ENCODE data around the gene KRTAP5-9.
A peak's percentile ranks its signal among the peaks of the same experiment; 100 is the strongest.
"Not testable (repeated sequence)": the region's sequence is repeated elsewhere in the genome, so short reads cannot be mapped to it uniquely, and the experiment has no call there.

KRTAP5-9 gene

DNA sequence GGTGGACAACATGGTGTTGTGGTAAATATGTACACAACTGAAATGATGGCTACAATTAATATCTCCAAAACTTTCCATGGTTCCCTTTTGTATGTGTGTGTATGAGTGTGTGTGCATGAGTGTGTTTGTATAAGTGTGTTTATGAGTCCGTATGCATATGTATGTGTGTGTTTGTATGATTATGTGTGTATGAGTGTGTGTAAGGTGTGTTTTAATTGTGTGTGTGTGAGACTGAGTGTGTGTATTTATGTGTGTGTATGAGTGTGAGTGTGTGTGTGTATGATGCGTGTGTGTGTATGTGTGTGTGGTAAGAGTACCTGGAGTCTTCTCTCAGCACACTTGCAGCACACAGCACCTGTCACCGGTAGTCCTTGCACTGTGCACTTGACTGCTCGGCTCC is 7.8 kb downstream of the KRTAP5-9 start:
- DNase-seq (ENCODE audit: extremely low spot score, insufficient read length, low read depth), result no peak

DNA sequence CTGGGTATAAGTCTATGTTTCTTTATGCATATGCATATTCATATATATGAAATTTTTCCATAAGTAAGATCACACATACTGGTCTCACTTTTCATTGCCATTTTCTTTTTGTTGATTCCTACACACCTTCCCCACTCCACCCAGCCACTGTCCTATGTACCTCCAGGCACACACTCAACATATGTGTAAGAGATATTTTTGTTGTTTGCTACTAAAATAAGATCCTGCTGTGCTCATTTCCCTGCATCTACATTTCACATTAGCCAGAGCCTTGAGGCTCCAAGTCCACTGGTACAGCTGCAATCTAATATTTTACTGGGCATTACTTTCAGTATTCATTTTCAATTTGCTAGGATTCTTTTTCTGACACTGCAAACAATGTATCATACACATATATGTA is 9.0 kb downstream of the KRTAP5-9 start:
- FAIRE-seq (no peak), DNase-seq (ENCODE audit: extremely low spot score, insufficient read length, low read depth) (no peak)

More for the DNA sequence above, 7.8 kb downstream of the KRTAP5-9 start:
- FAIRE-seq, result no peak

DNA sequence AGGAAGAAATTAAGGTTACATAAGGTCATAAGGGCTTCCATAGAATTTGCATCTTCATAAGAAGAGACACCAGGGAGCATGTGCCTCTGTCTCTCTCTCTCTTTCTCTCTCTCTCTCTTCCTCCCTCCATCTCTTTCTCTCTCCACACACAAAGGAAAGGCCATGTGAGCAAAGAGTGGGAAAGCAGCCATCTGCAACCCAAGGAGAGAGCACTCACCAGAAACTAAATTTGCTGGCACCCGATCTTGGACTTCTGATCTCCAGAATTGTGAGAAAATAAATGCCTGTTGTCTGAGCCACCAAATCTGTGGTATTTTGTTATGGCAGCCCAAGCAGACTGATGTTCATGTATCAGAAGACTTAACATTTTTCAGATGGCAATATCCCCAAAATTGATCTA is 10.8 kb downstream of the KRTAP5-9 start:
- DNase-seq (ENCODE audit: extremely low spot score, insufficient read length, low read depth) (no peak), FAIRE-seq (no peak)

DNA sequence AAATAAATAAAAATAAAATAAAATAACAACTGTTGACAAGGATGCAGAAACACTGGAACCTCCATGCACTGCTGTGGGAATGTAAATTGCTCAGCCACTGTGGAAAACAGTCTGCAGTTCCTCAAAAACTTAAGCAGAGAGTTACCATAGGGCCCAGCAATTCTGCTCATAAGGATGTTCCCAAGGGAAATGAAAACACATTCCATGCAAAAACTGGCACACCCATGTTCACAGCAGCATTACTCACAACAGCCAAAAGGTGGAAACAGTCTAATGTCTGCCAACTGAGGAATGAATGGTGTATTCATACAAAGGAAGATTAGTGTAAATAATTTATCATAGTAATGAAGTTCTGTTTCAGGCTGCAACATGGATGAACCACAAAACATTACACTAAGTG is 13.9 kb downstream of the KRTAP5-9 start:
- FAIRE-seq (no peak), DNase-seq (ENCODE audit: extremely low spot score, insufficient read length, low read depth) (no peak)

DNA sequence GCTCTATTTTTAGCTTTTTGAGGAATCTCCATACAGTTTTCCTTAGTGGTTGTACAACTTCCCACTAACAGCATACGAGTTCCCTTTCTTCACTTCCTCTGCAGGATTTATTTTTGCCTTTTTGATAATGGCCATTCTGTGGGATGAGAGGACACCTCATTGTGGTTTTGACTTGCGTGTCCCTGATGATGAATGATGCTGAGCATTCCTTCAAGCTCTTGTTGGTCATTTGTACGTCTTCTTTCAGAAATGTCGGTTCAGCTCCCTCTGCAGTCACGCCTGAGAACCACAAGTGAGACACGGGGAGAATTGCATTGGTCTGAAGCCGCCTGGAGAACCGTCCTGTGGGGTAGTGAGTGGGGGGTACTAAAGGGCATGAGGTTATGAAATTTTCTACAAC is 15.2 kb downstream of the KRTAP5-9 start:
- DNase-seq (ENCODE audit: extremely low spot score, insufficient read length, low read depth) (peak; percentile 26), FAIRE-seq (no peak)

DNA sequence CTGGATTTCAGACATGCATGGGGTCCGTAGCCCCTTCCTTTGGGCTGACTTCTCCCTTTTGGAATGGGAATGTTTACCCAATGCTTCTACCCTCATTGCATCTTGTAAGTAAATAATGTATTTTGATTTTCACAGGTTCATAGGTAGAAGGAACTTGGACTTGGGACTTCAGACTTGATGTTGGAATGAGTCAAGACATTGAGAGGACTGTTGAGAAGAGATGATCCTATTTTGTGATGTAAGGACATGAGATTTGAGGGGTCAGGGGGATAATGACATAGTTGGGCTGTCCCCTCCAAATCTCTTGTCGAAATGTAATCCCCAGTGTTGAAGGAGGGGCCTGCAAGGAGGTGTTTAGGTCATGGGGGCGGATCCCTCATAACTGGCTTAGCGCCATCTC is 16.2 kb downstream of the KRTAP5-9 start:
- DNase-seq (ENCODE audit: extremely low spot score, insufficient read length, low read depth) (no peak), FAIRE-seq (no peak)

DNA sequence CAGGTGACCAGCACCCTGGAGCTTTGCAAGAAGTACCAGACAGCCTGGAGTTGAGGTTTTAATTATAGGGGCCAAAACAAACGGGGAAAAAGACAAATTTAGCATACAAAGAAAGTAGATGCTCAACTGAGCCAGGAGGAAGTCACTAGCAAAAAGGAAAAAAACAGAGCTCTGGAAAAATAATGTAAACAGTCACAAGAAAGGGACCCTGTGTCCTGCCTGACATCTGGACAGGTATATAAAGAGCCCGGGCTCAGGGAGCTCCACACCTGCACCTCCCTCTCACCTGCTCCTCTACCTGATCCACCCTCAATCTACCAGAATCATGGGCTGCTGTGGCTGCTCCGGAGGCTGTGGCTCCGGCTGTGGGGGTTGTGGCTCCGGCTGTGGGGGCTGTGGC is 17.0 kb downstream of the KRTAP5-9 start, which contains the start of gene KRTAP5-10:
Gene KRTAP5-10, plus strand, starts transcription at position 301 of the 400 bp plus-strand sequence. Its CDS starts 25 bp downstream, at position 326.
- no peak for DNase-seq (ENCODE audit: extremely low spot score, insufficient read length, low read depth)
- no peak for FAIRE-seq

DNA sequence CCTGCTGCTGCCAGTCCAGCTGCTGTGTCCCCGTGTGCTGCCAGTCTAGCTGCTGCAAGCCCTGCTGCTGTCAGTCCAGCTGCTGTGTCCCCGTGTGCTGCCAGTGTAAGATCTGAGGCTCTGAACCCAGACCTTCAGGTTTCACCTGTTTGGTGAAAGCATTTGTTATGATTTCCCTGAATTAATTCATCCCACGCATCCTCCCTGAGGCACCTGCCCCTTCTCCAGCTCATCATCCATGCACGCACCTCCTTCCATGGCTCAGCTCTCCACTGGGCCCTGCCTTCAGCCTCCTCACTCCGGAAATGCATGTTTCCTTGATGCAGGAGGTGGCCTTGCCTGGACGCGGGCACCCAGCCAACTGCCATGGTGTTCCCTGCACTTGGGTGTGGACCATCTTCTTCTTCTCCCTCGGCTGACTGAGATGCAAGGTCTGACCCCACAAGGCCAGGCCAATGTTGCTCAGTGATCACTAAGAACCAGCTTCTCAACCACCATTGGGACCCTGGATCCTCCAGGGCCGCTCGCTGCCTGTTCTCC is 17.9 kb downstream of the KRTAP5-9 start:
- DNase-seq (ENCODE audit: extremely low spot score, insufficient read length, low read depth), result no peak
- no peak for FAIRE-seq

DNA sequence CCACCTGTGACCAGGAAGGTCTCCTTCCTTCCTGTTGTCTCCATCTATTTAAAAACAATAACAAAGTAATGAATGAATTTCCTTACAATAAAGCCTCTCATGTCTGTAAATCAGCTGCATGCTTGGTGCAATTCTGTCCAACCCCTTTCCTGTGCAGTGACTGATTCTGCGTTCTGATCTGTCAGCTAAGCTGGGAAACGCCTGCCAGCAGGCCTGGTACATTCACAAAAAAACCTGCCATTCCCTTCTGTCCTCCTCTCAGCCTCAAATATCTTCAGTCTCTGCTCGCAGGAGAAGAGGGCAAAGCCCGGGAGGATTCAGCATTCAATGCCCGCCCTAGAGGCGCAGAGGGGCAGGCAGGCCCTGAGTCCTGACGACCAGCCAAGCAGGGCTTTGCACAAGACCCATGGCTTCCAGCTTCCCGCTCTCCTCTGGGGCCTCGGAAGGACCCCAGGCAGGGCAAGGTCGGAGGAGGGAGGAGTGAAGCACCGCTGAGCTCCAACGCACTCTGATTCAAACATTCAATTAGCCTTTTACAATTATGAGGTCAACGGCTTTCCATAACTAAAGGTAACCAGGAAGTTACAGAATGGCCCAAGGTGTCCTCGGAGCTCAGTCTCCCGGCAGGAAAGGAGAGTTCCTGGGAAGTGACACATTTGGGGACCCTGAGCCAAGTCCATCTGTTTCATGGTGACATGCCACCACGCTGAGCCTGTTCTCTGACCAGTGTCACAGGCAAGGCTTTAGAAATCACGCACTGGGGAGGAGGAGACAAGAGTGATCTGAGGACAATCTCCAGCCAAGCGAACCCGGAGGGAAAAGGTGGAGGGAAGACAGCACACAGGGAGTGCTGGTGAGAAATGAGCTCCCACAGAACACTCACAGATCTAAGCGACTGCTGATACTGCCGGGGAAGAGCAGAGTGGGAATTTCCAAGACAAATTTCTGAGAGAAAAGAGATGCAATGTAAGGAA is 18.7 kb downstream of the KRTAP5-9 start:
- not testable (repeated sequence) for DNase-seq (ENCODE audit: extremely low spot score, insufficient read length, low read depth); FAIRE-seq

DNA sequence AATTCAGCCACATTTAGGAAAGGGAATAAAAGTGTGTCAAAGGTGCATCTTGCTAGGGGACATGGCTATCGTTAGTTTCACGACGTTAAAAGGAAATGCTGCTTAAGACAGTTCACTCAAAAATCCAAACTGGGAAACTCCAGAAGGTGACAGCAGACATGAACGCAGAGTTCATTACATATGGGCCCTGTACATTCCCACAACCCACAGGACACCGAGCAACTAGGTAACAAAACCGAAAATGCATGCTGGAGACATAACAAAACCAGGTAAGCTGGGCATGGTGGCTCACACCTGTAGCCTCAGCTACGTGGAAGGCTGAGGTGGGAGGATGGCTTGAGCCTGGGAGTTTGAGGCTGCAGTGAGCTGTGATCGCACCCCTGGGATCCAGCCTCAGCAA is 19.4 kb downstream of the KRTAP5-9 start:
- not testable (repeated sequence) for FAIRE-seq; DNase-seq (ENCODE audit: extremely low spot score, insufficient read length, low read depth)

DNA sequence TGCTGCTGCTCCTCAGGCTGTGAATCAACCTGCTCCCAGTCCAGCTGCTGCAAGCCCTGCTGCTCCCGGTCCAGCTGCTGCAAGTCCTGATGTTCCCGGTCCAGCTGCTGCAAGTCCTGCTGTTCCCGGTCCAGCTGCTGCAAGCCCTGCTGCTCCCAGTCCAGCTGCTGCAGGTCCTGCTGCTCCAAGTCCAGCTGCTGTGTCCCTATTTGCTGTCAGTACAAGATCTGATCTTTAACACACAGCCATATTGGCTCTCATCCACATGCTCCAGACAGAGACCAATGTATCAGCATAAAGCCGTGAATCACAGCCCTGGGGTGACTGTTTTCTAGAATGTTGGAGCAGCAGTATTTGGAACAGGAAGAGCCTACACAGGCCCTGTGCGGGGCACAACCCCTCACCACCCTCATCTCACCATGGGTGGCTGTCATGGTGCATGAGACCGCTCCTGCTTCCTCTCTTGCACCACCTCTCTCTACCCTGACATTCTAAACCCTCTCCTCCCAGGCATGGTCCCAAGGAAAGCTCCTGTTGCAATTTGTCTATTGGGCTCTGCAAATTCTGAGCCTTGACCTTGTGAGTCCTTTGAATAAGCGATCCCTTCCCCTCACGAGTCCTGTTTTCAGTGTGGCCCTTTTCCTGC is 20.6 kb downstream of the KRTAP5-9 start:
- FAIRE-seq, result no peak
- no peak for DNase-seq (ENCODE audit: extremely low spot score, insufficient read length, low read depth)

DNA sequence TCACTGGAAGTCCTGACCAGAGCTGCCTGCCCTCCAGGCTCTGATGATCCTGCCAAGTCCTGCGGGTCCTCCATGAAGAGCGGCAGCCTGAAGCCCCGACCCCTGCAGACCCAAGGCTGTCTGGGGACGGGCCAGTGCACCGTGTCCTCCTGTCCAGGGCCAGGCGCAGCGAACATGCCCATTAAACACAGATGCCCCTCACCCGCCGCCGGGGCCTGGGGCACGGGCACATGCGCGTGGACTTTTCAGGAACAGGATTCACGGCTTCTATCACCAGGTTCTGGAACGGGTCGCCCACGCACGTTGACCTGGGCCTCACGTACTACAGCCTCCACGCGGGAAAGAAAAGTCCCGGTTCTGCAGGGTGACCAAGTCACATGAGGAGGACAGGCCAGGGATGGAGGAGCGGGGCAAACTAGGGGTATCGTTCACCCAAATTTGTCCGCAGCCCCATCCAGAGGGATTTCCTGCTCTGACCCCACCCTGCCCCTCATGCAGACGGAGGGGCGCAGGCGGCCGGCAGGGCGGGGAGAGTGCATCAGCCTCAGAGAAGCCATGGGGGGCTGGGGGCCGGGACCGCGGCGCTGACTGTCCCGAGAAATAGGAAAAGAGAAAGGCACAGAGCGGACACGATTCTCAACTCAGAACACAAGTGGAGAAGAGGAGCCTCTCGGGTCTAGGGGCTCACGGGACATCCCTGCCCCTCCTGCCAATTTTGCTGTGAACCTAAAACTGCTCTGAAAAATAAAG is 23.1 kb downstream of the KRTAP5-9 start:
- not testable (repeated sequence) for FAIRE-seq; DNase-seq (ENCODE audit: extremely low spot score, insufficient read length, low read depth)

DNA sequence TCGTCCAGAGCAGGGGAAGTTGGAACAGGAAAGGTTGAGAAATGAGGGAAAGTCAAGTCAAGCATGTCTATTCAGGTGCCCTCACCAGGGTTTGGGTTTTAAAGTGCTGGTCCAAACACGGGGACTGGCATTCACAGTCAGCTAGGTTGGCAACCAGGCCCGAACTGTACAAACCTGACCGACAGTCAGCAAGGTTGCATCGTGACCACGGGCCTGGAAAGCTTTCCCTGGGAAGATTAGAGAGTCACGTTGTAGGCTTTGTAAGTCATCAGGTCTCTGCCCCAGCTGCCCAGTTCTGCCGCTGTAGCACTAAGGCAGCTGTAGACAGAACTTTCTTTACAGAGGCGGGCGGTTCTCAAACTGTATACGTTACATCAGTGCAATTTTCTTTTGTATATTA is 24.6 kb downstream of the KRTAP5-9 start:
- no peak for FAIRE-seq
- no peak for DNase-seq (ENCODE audit: extremely low spot score, insufficient read length, low read depth)

DNA sequence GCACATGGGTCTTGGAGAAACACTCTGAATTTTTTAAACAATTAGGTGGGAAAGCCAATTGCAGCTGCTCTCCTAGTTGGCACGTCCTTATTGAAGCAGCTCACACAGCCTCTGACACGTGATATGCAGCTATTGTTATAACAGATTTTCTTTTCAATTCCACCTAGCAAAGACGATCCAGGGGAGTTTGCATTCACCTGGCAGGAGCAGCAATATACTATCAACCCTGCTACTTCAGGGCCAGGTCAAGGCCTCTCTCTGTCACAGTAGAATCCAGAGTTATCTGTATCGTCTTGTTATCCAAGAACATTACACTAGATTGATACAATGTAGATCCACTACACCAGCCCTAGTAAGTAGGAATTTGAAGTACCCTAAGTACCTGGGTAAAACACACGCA is 26.2 kb downstream of the KRTAP5-9 start:
- FAIRE-seq (no peak), DNase-seq (ENCODE audit: extremely low spot score, insufficient read length, low read depth) (no peak)

DNA sequence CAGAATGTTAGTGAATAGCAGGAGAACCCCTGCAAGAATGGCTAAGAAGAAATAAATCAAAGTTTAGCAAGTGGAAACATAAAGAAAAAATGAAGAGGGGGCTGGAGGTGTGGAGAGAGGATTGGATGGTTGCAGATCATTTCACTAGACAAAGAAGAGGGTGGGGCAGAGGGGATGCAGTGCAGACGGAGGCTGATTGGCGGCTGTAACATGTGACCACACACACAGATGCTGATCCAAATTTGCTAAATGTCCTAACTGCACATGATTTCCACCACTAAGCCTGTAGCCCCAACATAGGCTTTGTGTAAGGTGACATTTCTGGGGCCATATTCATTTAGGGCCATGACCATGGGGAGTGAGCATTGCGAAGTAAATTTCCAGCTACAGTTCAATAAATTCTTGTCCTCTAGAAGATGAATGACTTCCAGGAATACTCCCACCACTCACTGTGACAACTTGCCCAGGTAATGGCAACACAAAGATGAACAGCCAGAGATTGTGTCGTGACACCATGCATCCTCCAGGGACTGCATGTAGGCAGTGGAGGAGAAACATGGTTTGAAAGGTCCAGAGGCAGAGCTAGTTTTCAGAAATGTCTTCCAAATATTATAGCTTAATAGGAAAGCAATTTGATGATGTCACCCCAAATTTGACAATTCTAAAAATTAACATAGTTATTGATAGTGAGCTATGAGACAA is 27.7 kb downstream of the KRTAP5-9 start:
- FAIRE-seq (no peak), DNase-seq (ENCODE audit: extremely low spot score, insufficient read length, low read depth) (no peak)

DNA sequence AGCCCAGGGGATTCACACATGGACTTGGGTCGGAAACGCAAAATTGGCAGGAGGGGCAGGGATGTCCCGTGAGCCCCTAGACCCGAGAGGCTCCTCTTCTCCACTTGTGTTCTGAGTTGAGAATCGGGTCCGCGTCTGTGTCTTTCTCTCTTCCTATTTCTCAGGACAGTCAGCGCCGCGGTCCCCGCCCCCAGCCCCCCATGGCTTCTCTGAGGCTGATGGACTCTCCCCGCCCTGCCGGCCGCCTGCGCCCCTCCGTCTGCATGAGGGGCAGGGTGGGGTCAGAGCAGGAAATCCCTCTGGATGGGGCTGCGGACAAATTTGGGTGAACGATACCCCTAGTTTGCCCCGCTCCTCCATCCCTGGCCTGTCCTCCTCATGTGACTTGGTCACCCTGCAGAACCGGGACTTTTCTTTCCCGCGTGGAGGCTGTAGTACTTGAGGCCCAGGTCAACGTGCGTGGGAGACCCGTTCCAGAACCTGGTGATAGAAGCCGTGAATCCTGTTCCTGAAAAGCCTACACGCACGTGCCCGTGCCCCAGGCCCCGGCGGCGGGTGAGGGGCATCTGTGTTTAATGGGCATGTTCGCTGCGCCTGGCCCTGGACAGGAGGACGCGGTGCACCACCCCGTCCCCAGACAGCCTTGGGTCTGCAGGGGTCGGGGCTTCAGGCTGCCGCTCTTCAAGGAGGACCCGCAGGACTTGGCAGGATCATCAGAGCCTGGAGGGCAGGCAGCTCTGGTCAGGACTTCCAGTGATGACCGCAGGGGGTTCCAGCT is 28.7 kb downstream of the KRTAP5-9 start:
- not testable (repeated sequence) for FAIRE-seq

DNA sequence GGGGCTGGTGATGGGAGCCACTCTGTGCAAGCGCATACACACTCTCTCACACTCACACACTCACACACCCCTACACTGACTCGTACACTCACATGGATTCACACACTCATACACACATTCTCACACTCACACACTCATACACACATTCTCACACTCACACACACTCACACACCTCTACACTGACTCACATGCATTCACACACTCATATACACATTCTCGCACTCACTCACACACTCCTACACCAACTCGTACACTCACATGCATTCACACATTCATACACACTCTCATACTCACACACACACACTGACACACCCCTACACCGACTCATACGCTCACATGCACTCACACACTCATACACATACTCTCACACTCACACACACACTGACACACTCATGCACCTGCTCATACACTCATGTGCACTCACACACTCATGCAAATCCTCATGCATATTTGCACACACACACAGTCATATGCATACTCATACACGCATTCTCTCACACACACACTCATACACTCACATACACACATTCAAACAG is 29.3 kb downstream of the KRTAP5-9 start:
- no peak for FAIRE-seq

More for the DNA sequence above, 28.7 kb downstream of the KRTAP5-9 start:
- not testable (repeated sequence) for DNase-seq (ENCODE audit: extremely low spot score, insufficient read length, low read depth)

DNA sequence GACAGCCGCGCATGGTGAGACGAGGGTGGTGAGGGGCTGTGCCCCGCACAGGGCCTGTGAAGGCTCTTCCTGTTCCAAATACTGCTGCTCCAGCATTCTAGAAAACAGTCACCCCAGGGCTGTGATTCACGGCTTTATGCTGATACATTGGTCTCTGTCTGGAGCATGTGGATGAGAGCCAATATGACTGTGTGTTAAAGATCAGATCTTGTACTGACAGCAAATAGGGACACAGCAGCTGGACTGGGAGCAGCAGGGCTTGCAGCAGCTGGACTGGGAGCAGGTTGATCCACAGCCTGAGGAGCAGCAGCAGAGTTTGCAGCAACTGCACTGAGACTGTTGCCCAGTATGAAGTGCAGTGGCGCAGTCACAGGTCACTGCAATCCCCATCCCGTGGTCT is 31.3 kb downstream of the KRTAP5-9 start:
- not testable (repeated sequence) for DNase-seq (ENCODE audit: extremely low spot score, insufficient read length, low read depth); FAIRE-seq

More for the DNA sequence above, 29.3 kb downstream of the KRTAP5-9 start:
- DNase-seq (ENCODE audit: extremely low spot score, insufficient read length, low read depth), result no peak

All from GM18507 (cell line).